22Rv1 (cell line): ENCODE results near the gene TRPV5.
"Not testable (repeated sequence)": the region's sequence is repeated elsewhere in the genome, so short reads cannot be mapped to it uniquely, and the experiment has no call there.

Experiments used
- H3K27ac ChIP-seq: fragments of 450-650 bp; 2 replicates; pipeline ENCODE4 v1.5.1; 2017
- CTCF ChIP-seq: fragments of 450-650 bp; IDR thresholded peaks from 2 replicates; pipeline ENCODE4 v1.5.1; 2017; ENCODE audit warnings: mild to moderate bottlenecking
- ZFX ChIP-seq: fragments of 450-650 bp; IDR thresholded peaks from 2 replicates; pipeline ENCODE4 v1.6.1; 2017; ENCODE audit warnings: antibody characterized with exemption, borderline replicate concordance

Gene TRPV5

GRCh38 chr7:142933624-142934023 lies at the start of gene TRPV5:
TSS of gene TRPV5 (minus strand) at chr7:142933746. CDS start at chr7:142933459, 287 bp downstream.
- TF ChIP-seq CTCF (no peak), ZFX (no peak)
- H3K27ac ChIP-seq = no peak within 1 kb of the TSS

- not testable (repeated sequence) for H3K27ac ChIP-seq
Observed at GRCh38 chr7:142978402-142978801, 44.9 kb upstream of the TRPV5 start.

GRCh38 chr7:142974626-142975025 lies 41.1 kb upstream of the TRPV5 start:
- no peak for TF ChIP-seq CTCF
- no peak for TF ChIP-seq ZFX
- H3K27ac ChIP-seq = no peak overlapping the region

GRCh38 chr7:142969183-142969582 lies 35.6 kb upstream of the TRPV5 start:
- H3K27ac ChIP-seq = no peak overlapping the region
- no peak for TF ChIP-seq ZFX
- TF ChIP-seq CTCF = no peak

DNA sequence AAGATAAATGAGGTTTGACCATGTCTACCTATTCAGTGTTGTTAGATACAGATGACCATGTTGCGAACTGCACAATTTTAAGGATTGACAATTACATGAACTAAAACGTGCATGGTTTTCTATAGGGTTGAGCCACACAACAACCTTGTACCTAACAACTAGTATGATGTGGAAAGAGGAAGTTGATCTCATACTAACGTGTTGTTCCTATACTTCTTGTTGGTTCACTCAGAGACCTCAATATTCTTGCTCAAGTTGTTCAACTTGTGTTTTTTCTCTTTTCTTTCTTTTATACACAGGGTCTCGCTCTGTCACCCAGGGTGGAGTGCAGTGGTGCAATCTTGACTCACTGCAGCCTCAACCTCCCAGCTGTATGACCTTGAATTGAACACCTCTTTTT lies 34.7 kb upstream of the TRPV5 start:
- no peak overlapping the region for H3K27ac ChIP-seq
- TF ChIP-seq ZFX (no peak), CTCF (no peak)

DNA sequence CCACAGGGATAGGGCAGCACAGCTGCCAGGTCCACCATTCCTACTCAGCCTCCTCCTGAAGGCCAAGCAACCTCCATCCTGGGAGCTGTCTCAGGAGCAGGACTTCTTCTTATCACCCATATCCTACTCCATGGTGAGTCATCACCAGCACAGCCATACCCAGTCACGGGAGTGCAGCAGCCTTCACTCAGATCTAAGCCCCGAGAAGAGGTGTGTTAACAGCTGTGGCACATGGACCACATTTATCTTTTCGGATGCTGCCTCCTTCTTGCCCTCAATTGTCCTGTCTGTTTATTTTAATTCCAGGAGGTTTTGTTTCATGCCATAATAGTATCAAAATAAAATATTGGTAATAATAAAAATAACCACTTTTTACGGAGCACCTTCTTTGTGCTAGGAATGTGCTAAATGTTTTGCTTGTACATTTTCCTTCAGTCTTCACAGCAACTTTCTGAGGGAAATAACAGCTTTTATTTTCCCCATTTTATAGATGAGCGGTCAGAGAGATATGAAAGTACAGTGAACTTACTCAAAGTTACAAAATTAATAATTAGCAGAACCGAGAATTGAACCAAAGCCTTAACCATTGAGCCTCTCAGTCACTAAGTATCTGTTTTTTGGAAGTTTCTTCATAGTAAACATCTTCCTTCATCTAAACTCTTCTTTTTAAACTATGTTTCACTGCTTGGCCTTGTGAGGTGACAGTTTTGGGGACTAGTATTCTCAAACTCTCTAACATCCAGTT lies 31.1 kb upstream of the TRPV5 start:
- no peak for TF ChIP-seq CTCF
- no peak for TF ChIP-seq ZFX
- H3K27ac ChIP-seq = no peak overlapping the region

- TF ChIP-seq ZFX = no peak
- no peak for TF ChIP-seq CTCF
- no peak overlapping the region for H3K27ac ChIP-seq
Observed at GRCh38 chr7:142963993-142964392, 30.4 kb upstream of the TRPV5 start.

DNA sequence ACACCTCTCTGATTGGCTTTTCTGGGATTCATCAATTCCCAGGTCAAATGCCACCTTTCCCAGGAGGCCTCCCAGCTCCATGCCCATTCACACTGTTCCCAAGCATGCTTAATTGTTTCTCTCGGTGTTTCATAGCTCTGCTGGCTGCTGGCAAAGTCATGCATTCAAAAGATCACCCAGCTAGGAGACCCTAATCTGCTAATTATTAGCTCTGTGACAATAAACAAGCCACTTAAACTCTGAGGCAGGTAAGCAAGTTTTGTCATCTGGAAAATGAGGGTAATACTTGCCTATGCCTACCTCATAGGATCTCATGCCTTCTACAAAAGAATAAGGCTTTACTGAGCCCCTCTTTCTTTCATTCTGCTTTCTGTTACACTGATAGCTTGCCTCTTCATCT lies 29.4 kb upstream of the TRPV5 start:
- no peak for TF ChIP-seq CTCF
- TF ChIP-seq ZFX = no peak
- no peak overlapping the region for H3K27ac ChIP-seq
